ENCODE measurements around the gene SLC5A6. TPM values are rescaled to one million over a fixed set of nuclear protein-coding genes. Genes with fewer than 3 reads are reported as not detected.

The SLC5A6 gene
- total RNA-seq, 1 experiment from 2014 or later, result 111 TPM

DNA sequence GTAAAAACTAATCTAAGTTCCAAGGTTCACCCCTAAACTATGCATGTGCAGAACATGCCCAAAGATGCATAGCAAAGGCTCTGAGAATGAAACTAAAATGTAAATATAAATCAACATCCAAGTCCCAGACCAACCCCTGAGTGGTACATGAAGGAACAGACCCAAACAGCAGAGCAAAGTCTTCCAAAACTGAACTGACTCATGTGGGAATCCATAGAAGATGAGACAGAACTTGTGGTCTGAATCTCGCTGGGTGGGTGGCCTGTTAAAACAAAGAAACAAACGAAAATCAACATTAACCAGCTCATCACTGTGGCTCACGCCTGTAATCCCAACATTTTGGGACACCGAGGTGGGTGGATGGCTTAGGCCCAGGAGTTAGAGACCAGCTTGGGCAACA lies 29.7 kb downstream of the SLC5A6 start:
- Mint-ChIP-seq H3K4me3 (no peak overlapping the region), H3K4me1 (no peaks in the 10 kb centered on the region), H3K27ac (no peak overlapping the region), H3K27me3 (ENCODE audit: low read depth) (peaks cover 6% of the 10 kb centered on the region), H3K9me3 (0 out of 2 replicates have a peak, but pooled peaks cover 5% of the 10 kb centered on the region), H3K36me3 (no peaks in the 10 kb centered on the region)
- DNase-seq (ENCODE audit: low spot score), result no peak
- no peak for ATAC-seq
- ChIA-PET CTCF (interaction anchor here (1.3 to 1.4 kb wide), 3 partner anchors 9 to 49 kb away, joined by 4 to 7 read pairs (median 4); no protein-coding TSS in a partner anchor), POLR2A (no interaction called here)
- TF ChIP-seq TEAD1 (CRISPR knock-in tag; IDR thresholded peaks at IDR 0.05) (no peak), SP1 (CRISPR knock-in tag; conservative IDR thresholded peaks at IDR 0.05) (no peak), ESRRA (CRISPR knock-in tag; IDR thresholded peaks at IDR 0.05; ENCODE audit: borderline replicate concordance) (no peak), JAZF1 (CRISPR knock-in tag; IDR thresholded peaks at IDR 0.05) (no peak), ZNF219 (CRISPR knock-in tag; IDR thresholded peaks at IDR 0.05; ENCODE audit: borderline replicate concordance) (no peak)
- TF ChIP-seq, protein P1, sequence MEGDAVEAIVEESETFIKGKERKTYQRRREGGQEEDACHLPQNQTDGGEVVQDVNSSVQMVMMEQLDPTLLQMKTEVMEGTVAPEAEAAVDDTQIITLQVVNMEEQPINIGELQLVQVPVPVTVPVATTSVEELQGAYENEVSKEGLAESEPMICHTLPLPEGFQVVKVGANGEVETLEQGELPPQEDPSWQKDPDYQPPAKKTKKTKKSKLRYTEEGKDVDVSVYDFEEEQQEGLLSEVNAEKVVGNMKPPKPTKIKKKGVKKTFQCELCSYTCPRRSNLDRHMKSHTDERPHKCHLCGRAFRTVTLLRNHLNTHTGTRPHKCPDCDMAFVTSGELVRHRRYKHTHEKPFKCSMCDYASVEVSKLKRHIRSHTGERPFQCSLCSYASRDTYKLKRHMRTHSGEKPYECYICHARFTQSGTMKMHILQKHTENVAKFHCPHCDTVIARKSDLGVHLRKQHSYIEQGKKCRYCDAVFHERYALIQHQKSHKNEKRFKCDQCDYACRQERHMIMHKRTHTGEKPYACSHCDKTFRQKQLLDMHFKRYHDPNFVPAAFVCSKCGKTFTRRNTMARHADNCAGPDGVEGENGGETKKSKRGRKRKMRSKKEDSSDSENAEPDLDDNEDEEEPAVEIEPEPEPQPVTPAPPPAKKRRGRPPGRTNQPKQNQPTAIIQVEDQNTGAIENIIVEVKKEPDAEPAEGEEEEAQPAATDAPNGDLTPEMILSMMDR (IDR thresholded peaks at IDR 0.05), result no peak
- TF ChIP-seq, protein P2, sequence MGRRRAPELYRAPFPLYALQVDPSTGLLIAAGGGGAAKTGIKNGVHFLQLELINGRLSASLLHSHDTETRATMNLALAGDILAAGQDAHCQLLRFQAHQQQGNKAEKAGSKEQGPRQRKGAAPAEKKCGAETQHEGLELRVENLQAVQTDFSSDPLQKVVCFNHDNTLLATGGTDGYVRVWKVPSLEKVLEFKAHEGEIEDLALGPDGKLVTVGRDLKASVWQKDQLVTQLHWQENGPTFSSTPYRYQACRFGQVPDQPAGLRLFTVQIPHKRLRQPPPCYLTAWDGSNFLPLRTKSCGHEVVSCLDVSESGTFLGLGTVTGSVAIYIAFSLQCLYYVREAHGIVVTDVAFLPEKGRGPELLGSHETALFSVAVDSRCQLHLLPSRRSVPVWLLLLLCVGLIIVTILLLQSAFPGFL (CRISPR knock-in tag; IDR thresholded peaks at IDR 0.05; ENCODE audit: borderline replicate concordance), result no peak
- TF ChIP-seq, protein P3, sequence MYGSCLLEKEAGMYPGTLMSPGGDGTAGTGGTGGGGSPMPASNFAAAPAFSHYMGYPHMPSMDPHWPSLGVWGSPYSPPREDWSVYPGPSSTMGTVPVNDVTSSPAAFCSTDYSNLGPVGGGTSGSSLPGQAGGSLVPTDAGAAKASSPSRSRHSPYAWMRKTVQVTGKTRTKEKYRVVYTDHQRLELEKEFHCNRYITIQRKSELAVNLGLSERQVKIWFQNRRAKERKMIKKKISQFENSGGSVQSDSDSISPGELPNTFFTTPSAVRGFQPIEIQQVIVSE (CRISPR knock-in tag; IDR thresholded peaks at IDR 0.05; ENCODE audit: borderline replicate concordance), result no peak
- TF ChIP-seq, protein P4, sequence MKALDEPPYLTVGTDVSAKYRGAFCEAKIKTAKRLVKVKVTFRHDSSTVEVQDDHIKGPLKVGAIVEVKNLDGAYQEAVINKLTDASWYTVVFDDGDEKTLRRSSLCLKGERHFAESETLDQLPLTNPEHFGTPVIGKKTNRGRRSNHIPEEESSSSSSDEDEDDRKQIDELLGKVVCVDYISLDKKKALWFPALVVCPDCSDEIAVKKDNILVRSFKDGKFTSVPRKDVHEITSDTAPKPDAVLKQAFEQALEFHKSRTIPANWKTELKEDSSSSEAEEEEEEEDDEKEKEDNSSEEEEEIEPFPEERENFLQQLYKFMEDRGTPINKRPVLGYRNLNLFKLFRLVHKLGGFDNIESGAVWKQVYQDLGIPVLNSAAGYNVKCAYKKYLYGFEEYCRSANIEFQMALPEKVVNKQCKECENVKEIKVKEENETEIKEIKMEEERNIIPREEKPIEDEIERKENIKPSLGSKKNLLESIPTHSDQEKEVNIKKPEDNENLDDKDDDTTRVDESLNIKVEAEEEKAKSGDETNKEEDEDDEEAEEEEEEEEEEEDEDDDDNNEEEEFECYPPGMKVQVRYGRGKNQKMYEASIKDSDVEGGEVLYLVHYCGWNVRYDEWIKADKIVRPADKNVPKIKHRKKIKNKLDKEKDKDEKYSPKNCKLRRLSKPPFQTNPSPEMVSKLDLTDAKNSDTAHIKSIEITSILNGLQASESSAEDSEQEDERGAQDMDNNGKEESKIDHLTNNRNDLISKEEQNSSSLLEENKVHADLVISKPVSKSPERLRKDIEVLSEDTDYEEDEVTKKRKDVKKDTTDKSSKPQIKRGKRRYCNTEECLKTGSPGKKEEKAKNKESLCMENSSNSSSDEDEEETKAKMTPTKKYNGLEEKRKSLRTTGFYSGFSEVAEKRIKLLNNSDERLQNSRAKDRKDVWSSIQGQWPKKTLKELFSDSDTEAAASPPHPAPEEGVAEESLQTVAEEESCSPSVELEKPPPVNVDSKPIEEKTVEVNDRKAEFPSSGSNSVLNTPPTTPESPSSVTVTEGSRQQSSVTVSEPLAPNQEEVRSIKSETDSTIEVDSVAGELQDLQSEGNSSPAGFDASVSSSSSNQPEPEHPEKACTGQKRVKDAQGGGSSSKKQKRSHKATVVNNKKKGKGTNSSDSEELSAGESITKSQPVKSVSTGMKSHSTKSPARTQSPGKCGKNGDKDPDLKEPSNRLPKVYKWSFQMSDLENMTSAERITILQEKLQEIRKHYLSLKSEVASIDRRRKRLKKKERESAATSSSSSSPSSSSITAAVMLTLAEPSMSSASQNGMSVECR (CRISPR knock-in tag; IDR thresholded peaks at IDR 0.05; ENCODE audit: borderline replicate concordance), result no peak
- TF ChIP-seq, protein P5, sequence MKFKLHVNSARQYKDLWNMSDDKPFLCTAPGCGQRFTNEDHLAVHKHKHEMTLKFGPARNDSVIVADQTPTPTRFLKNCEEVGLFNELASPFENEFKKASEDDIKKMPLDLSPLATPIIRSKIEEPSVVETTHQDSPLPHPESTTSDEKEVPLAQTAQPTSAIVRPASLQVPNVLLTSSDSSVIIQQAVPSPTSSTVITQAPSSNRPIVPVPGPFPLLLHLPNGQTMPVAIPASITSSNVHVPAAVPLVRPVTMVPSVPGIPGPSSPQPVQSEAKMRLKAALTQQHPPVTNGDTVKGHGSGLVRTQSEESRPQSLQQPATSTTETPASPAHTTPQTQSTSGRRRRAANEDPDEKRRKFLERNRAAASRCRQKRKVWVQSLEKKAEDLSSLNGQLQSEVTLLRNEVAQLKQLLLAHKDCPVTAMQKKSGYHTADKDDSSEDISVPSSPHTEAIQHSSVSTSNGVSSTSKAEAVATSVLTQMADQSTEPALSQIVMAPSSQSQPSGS (CRISPR knock-in tag; IDR thresholded peaks at IDR 0.05; ENCODE audit: borderline replicate concordance, low read depth), result no peak
- TF ChIP-seq, protein P6, sequence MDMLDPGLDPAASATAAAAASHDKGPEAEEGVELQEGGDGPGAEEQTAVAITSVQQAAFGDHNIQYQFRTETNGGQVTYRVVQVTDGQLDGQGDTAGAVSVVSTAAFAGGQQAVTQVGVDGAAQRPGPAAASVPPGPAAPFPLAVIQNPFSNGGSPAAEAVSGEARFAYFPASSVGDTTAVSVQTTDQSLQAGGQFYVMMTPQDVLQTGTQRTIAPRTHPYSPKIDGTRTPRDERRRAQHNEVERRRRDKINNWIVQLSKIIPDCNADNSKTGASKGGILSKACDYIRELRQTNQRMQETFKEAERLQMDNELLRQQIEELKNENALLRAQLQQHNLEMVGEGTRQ (CRISPR knock-in tag; IDR thresholded peaks at IDR 0.05), result no peak
- TF ChIP-seq, protein P7, sequence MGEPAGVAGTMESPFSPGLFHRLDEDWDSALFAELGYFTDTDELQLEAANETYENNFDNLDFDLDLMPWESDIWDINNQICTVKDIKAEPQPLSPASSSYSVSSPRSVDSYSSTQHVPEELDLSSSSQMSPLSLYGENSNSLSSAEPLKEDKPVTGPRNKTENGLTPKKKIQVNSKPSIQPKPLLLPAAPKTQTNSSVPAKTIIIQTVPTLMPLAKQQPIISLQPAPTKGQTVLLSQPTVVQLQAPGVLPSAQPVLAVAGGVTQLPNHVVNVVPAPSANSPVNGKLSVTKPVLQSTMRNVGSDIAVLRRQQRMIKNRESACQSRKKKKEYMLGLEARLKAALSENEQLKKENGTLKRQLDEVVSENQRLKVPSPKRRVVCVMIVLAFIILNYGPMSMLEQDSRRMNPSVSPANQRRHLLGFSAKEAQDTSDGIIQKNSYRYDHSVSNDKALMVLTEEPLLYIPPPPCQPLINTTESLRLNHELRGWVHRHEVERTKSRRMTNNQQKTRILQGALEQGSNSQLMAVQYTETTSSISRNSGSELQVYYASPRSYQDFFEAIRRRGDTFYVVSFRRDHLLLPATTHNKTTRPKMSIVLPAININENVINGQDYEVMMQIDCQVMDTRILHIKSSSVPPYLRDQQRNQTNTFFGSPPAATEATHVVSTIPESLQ (CRISPR knock-in tag; IDR thresholded peaks at IDR 0.05), result no peak

Data from WTC11 (cell line).